Calu3 (cell line): ENCODE results near the gene FBXL5. TPM values are rescaled to one million over a fixed set of nuclear protein-coding genes. Genes with fewer than 3 reads are reported as not detected.

Experiments used
- BruUV-seq: library from RNA; stranded (reverse); fragments of 400-500 nt; replicated peaks from 2 replicates; lab custom pipeline; 2021; lab: Mats Ljungman, UMichigan
- CTCF ChIA-PET: fragments of 300-600 bp; sonication (Branson Sonifier 250); formaldehyde crosslinking; loops from one replicate; lab custom pipeline; 2022; ENCODE audit warnings: antibody characterized with exemption; lab: Charles Lee
- DNase-seq: peaks from one replicate; pipeline ENCODE4 v3.0.0; 2022
- H3K27ac Mint-ChIP-seq: one replicate; pipeline ENCODE4 v1.8.0; 2022; ENCODE audit warnings: mixed read lengths; ENCODE audit not compliant: unreplicated experiment
- H3K27me3 Mint-ChIP-seq: one replicate; pipeline ENCODE4 v1.8.0; 2022; ENCODE audit warnings: mixed read lengths; ENCODE audit not compliant: unreplicated experiment
- H3K36me3 Mint-ChIP-seq: one replicate; pipeline ENCODE4 v1.8.0; 2022; ENCODE audit warnings: mild to moderate bottlenecking, moderate library complexity, mixed read lengths; ENCODE audit not compliant: insufficient read depth, unreplicated experiment
- H3K4me1 Mint-ChIP-seq: one replicate; pipeline ENCODE4 v1.8.0; 2022; ENCODE audit warnings: mild to moderate bottlenecking, low read depth, mixed read lengths; ENCODE audit not compliant: unreplicated experiment
- H3K4me3 Mint-ChIP-seq: one replicate; pipeline ENCODE4 v1.8.0; 2022; ENCODE audit warnings: mild to moderate bottlenecking, low read depth, moderate library complexity, mixed read lengths; ENCODE audit not compliant: unreplicated experiment
- H3K9me3 Mint-ChIP-seq: one replicate; pipeline ENCODE4 v1.8.0; 2022; ENCODE audit warnings: low read depth, mixed read lengths; ENCODE audit not compliant: unreplicated experiment
- intact Hi-C: fragments of 100-400 bp; cut with micrococcal nuclease; formaldehyde crosslinking; loops from one replicate; pipeline ENCODE4 v1.10.0; 2022; ENCODE audit not compliant: unreplicated experiment
- total RNA-seq: library from RNA; stranded (reverse); gene quantifications from 2 replicates; pipeline ENCODE4 v1.2.3, GENCODE V29; 2022
- TF ChIP-seq, protein P1 (sequence below): fragments of 200-600 bp; IDR thresholded peaks from one replicate; pipeline ENCODE4 v1.8.0; 2022; ENCODE audit warnings: antibody characterized with exemption; ENCODE audit not compliant: unreplicated experiment

FBXL5 gene
- total RNA-seq, 1 experiment from 2014 or later, result 27.0 TPM

DNA sequence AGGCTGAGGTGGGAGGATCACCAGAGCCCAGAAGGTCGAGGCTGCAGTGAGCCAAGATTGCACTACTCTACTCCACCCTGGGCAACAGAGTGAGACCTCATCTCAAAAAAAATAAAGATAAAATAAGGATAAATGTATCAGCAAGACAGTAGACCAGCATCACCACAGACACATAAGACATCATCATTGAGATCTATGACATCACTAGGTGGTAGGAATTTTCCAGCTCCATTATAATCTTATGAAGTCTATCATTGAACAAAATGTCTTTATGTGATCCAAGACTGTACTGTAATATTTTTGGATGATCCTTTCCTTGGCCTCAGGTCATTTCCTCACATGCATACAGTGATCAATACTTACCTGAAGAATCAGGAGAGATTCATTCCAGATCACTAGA lies 18.2 kb upstream of the FBXL5 start:
- DNase-seq, result no peak
- CTCF ChIA-PET, result no interaction called here
- Mint-ChIP-seq H3K9me3 (no peaks in the 10 kb centered on the region), H3K27me3 (no peaks in the 10 kb centered on the region), H3K4me3 (no peak overlapping the region), H3K4me1 (no peaks in the 10 kb centered on the region), H3K36me3 (peaks cover 6% of the 10 kb centered on the region), H3K27ac (no peak overlapping the region)
- intact Hi-C loops, result no loop called here
- no TSS peak for BruUV-seq
- TF ChIP-seq, protein P1, sequence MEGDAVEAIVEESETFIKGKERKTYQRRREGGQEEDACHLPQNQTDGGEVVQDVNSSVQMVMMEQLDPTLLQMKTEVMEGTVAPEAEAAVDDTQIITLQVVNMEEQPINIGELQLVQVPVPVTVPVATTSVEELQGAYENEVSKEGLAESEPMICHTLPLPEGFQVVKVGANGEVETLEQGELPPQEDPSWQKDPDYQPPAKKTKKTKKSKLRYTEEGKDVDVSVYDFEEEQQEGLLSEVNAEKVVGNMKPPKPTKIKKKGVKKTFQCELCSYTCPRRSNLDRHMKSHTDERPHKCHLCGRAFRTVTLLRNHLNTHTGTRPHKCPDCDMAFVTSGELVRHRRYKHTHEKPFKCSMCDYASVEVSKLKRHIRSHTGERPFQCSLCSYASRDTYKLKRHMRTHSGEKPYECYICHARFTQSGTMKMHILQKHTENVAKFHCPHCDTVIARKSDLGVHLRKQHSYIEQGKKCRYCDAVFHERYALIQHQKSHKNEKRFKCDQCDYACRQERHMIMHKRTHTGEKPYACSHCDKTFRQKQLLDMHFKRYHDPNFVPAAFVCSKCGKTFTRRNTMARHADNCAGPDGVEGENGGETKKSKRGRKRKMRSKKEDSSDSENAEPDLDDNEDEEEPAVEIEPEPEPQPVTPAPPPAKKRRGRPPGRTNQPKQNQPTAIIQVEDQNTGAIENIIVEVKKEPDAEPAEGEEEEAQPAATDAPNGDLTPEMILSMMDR, result no peak

DNA sequence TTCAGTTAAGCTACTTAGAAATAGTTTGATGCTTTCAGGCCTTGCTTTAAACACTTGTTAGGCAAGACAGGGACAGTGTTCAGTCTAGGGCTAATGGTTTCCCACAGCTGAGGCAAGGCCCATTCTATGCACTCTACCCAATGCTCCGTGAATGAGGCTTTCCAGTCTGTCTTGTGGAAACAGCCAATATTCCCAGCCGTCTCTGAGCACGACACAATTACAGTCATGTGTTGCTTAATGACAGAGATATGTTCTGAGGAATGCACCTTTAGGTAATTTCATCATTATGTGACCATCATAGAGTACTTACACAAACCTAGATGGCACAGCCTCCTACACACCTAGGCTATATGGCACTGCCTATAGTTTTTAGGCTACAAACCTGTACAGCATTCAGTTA lies 16.9 kb upstream of the FBXL5 start:
- no peaks in the 10 kb centered on the region for H3K36me3 Mint-ChIP-seq

GRCh38 chr4:15670576-15670975 lies 15.4 kb upstream of the FBXL5 start:
- no peaks in the 10 kb centered on the region for H3K36me3 Mint-ChIP-seq
- no peak for DNase-seq
- peaks cover 8% of the 10 kb centered on the region for H3K4me1 Mint-ChIP-seq
- H3K27ac Mint-ChIP-seq, result no peak overlapping the region
- no peak overlapping the region for H3K4me3 Mint-ChIP-seq
- CTCF ChIA-PET, result interaction anchor here (0.7 kb wide), 1 partner anchor 23 kb away, joined by 5 read pairs; no protein-coding TSS in a partner anchor
- intact Hi-C loops, result no loop called here
- TF ChIP-seq, protein P1, result no peak
- no peaks in the 10 kb centered on the region for H3K9me3 Mint-ChIP-seq
- no peaks in the 10 kb centered on the region for H3K27me3 Mint-ChIP-seq
- BruUV-seq, result no TSS peak

More for the DNA sequence above, 16.9 kb upstream of the FBXL5 start:
- intact Hi-C loops, result no loop called here
- no peaks in the 10 kb centered on the region for H3K27me3 Mint-ChIP-seq
- BruUV-seq, result no TSS peak
- no peak overlapping the region for H3K27ac Mint-ChIP-seq
- DNase-seq, result no peak
- H3K4me3 Mint-ChIP-seq, result no peak overlapping the region
- CTCF ChIA-PET, result no interaction called here
- TF ChIP-seq, protein P1, result no peak
- H3K4me1 Mint-ChIP-seq, result no peaks in the 10 kb centered on the region
- no peaks in the 10 kb centered on the region for H3K9me3 Mint-ChIP-seq

GRCh38 chr4:15668566-15669435 lies 13.6 kb upstream of the FBXL5 start:
- no peak for DNase-seq

More at GRCh38 chr4:15668566-15669435, 13.6 kb upstream of the FBXL5 start:
- Mint-ChIP-seq H3K27me3 (no peaks in the 10 kb centered on the region), H3K4me3 (no peak overlapping the region), H3K36me3 (no peaks in the 10 kb centered on the region), H3K9me3 (no peaks in the 10 kb centered on the region), H3K4me1 (peaks cover 17% of the 10 kb centered on the region), H3K27ac (no peak overlapping the region)
- TF ChIP-seq, protein P1, result no peak
- intact Hi-C loops, result no loop called here
- CTCF ChIA-PET, result no interaction called here
- BruUV-seq, result no TSS peak
